Measurements from ENCODE around the gene GCNT2.
"Not testable (repeated sequence)": the region's sequence is repeated elsewhere in the genome, so short reads cannot be mapped to it uniquely, and the experiment has no call there.

Gene GCNT2

GRCh38 chr6:10580570-10580969, 59.4 kb downstream of the GCNT2 start:
- Histone ChIP-seq H3K4me3 (ENCODE audit: low read depth, low read length, poor library complexity, severe bottlenecking) (no peak overlapping the region), H3K4me1 (ENCODE audit: insufficient read depth, low read length, severe bottlenecking) (peaks cover 8% of the 10 kb centered on the region), H3K9me2 (ENCODE audit: low read depth, low read length) (no peaks in the 10 kb centered on the region), H3K36me3 (ENCODE audit: insufficient read depth, low read length) (peaks cover 17% of the 10 kb centered on the region), H3K9me3 (ENCODE audit: low read length) (no peaks in the 10 kb centered on the region), H4K20me1 (ENCODE audit: insufficient read depth, low read length) (no peaks in the 10 kb centered on the region), H3K79me2 (ENCODE audit: insufficient read depth, low read length) (peaks cover 4% of the 10 kb centered on the region; the same call in 1 of the 2 replicates), H3F3A (ENCODE audit: insufficient read depth, low read length) (no peaks in the 10 kb centered on the region), H3K27me3 (ENCODE audit: insufficient read depth, low read length) (no peaks in the 10 kb centered on the region), H3K4me2 (ENCODE audit: low read length) (no peak overlapping the region), H2AFZ (ENCODE audit: low read length) (no peak overlapping the region), H3K27ac (ENCODE audit: low read depth, low read length, poor library complexity, severe bottlenecking) (no peak overlapping the region), H3K9ac (ENCODE audit: low read length) (no peak overlapping the region)
- TF ChIP-seq, protein P1, sequence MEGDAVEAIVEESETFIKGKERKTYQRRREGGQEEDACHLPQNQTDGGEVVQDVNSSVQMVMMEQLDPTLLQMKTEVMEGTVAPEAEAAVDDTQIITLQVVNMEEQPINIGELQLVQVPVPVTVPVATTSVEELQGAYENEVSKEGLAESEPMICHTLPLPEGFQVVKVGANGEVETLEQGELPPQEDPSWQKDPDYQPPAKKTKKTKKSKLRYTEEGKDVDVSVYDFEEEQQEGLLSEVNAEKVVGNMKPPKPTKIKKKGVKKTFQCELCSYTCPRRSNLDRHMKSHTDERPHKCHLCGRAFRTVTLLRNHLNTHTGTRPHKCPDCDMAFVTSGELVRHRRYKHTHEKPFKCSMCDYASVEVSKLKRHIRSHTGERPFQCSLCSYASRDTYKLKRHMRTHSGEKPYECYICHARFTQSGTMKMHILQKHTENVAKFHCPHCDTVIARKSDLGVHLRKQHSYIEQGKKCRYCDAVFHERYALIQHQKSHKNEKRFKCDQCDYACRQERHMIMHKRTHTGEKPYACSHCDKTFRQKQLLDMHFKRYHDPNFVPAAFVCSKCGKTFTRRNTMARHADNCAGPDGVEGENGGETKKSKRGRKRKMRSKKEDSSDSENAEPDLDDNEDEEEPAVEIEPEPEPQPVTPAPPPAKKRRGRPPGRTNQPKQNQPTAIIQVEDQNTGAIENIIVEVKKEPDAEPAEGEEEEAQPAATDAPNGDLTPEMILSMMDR (IDR thresholded peaks at IDR 0.05; ENCODE audit: low read length): no peak
- TF ChIP-seq EZH2 (IDR thresholded peaks at IDR 0.05; ENCODE audit: borderline replicate concordance, low read length): no peak

DNA sequence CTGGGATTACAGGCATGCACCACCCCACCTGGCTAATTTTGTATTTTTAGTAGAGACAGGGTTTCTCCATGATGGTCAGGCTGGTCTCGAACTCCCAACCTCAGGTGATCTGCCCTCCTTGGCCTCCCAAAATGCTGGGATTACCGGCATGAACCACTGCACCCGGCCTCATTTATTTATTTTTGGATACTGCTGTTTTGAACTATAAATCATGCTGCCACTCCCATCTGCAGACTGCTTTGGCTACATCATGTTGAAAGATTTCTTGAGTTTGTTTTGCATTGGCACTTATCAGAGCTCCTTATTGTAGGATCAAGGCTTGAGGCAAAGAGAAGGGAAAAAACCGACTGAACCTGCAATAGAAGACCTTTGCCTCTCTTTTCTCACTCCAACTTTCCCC, 60.3 kb downstream of the GCNT2 start:
- not testable (repeated sequence) for H3K9ac ChIP-seq (ENCODE audit: low read length); H3K9me3 ChIP-seq (ENCODE audit: low read length); H3K27ac ChIP-seq (ENCODE audit: low read depth, low read length, poor library complexity, severe bottlenecking); H3F3A ChIP-seq (ENCODE audit: insufficient read depth, low read length); H2AFZ ChIP-seq (ENCODE audit: low read length); H4K20me1 ChIP-seq (ENCODE audit: insufficient read depth, low read length); H3K79me2 ChIP-seq (ENCODE audit: insufficient read depth, low read length); H3K4me1 ChIP-seq (ENCODE audit: insufficient read depth, low read length, severe bottlenecking); H3K4me2 ChIP-seq (ENCODE audit: low read length); H3K4me3 ChIP-seq (ENCODE audit: low read depth, low read length, poor library complexity, severe bottlenecking); H3K9me2 ChIP-seq (ENCODE audit: low read depth, low read length); H3K27me3 ChIP-seq (ENCODE audit: insufficient read depth, low read length)
- peaks cover 21% of the 10 kb centered on the region for H3K36me3 ChIP-seq (ENCODE audit: insufficient read depth, low read length)

DNA sequence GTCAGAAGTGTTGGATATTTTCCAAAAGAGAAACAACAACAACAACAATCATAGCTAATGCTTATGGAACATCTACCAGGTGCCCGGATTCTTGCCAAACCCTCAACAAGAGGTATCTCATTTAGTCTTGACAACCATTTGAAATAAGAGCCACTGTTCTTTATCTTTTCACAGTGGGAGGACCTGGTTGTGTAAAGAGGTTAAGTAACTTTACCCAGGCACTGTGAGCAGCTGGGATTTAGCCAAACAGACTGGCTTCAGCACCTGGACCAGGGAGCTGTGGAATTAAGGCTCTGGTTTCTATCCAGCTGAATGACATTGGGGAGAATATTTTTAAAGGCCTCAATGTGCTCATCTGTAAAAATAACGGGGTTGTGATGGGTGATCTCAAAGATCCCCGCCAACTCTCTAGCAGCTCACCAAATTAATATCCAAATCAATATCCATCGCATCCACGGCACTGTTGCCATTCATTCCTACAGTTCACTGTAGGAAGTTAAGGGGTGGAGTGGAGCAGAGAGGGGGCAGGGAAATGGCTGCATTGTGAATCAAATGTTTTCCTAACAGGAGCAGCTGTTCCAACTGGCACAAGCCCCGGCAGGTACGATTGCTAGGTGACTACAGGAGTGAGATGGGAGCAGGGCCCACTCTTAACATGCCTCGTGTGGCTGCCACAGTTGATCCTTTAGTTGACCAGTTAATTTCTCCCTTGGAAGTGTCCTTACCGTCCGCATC, 61.8 kb downstream of the GCNT2 start:
- no peak for TF ChIP-seq EZH2 (IDR thresholded peaks at IDR 0.05; ENCODE audit: borderline replicate concordance, low read length)
- Histone ChIP-seq H3K9me2 (ENCODE audit: low read depth, low read length) (no peaks in the 10 kb centered on the region), H3K79me2 (ENCODE audit: insufficient read depth, low read length) (peaks cover 4% of the 10 kb centered on the region; the same call in 1 of the 2 replicates), H3K4me2 (ENCODE audit: low read length) (no peak overlapping the region), H3K27me3 (ENCODE audit: insufficient read depth, low read length) (no peaks in the 10 kb centered on the region), H3K36me3 (ENCODE audit: insufficient read depth, low read length) (peaks cover 18% of the 10 kb centered on the region; the same call in 1 of the 2 replicates), H3K4me1 (ENCODE audit: insufficient read depth, low read length, severe bottlenecking) (peaks cover 18% of the 10 kb centered on the region), H2AFZ (ENCODE audit: low read length) (no peak overlapping the region), H3K27ac (ENCODE audit: low read depth, low read length, poor library complexity, severe bottlenecking) (no peak overlapping the region), H4K20me1 (ENCODE audit: insufficient read depth, low read length) (no peaks in the 10 kb centered on the region), H3F3A (ENCODE audit: insufficient read depth, low read length) (no peaks in the 10 kb centered on the region), H3K9me3 (ENCODE audit: low read length) (no peaks in the 10 kb centered on the region), H3K9ac (ENCODE audit: low read length) (no peak overlapping the region), H3K4me3 (ENCODE audit: low read depth, low read length, poor library complexity, severe bottlenecking) (no peak overlapping the region)

DNA sequence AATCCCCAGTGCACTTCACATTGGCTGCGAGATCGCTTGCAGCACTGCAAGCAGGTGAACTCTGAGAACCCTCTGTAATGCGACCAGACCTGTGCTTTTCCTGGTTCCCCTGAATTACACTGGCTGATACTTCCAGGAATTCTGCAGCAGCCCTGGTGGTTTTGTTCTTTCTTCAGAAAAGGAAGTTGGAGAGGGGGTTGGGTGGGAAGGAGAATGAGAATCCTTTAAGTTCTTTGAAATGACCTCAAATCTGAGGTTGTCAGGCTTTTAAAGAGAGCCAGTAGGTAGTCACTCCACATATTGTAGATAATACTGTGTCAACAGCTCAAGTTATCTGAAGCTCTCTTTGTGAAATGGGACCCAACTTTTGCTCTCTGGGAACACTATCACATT, 62.4 kb downstream of the GCNT2 start:
- H3K4me1 ChIP-seq (ENCODE audit: insufficient read depth, low read length, severe bottlenecking): peaks cover 21% of the 10 kb centered on the region
- H3K27ac ChIP-seq (ENCODE audit: low read depth, low read length, poor library complexity, severe bottlenecking): no peak overlapping the region
- TF ChIP-seq, protein P1 (IDR thresholded peaks at IDR 0.05; ENCODE audit: low read length): no peak
- no peak for TF ChIP-seq EZH2 (IDR thresholded peaks at IDR 0.05; ENCODE audit: borderline replicate concordance, low read length)
- no peak overlapping the region for H3K9ac ChIP-seq (ENCODE audit: low read length)
- no peaks in the 10 kb centered on the region for H3K27me3 ChIP-seq (ENCODE audit: insufficient read depth, low read length)
- peaks cover 16% of the 10 kb centered on the region; the same call in 1 of the 2 replicates for H3K36me3 ChIP-seq (ENCODE audit: insufficient read depth, low read length)
- no peak overlapping the region for H3K4me3 ChIP-seq (ENCODE audit: low read depth, low read length, poor library complexity, severe bottlenecking)
- H3F3A ChIP-seq (ENCODE audit: insufficient read depth, low read length): no peaks in the 10 kb centered on the region
- no peaks in the 10 kb centered on the region for H3K9me3 ChIP-seq (ENCODE audit: low read length)
- H4K20me1 ChIP-seq (ENCODE audit: insufficient read depth, low read length): no peaks in the 10 kb centered on the region
- peaks cover 4% of the 10 kb centered on the region; the same call in 1 of the 2 replicates for H3K79me2 ChIP-seq (ENCODE audit: insufficient read depth, low read length)
- no peaks in the 10 kb centered on the region for H3K9me2 ChIP-seq (ENCODE audit: low read depth, low read length)
- H3K4me2 ChIP-seq (ENCODE audit: low read length): no peak overlapping the region
- H2AFZ ChIP-seq (ENCODE audit: low read length): no peak overlapping the region
